Tibial nerve (tissue), 4 donors: ENCODE data around the gene PRM2. TPM values are rescaled to one million over a fixed set of nuclear protein-coding genes. Genes with fewer than 3 reads are reported as not detected.

ENCODE experiments used
- DNase-seq, 2 donors: peaks; one replicate each; pipeline ENCODE4 v3.0.0-alpha.2; 2019; ENCODE audit warnings: low spot score in 2 of 2
- H3K27ac ChIP-seq, 4 donors: fragments of 200-600 bp; sonication (generic) in 3 of 4; one replicate each; pipeline ENCODE4 v1.5.1; 2017 to 2019; ENCODE audit warnings: mild to moderate bottlenecking in 1 of 4
- H3K27me3 ChIP-seq, 2 donors: fragments of 200-600 bp; sonication (generic) in 1 of 2; one replicate each; pipeline versions ENCODE4 v1.5.1 to v1.6.0; 2017 to 2019
- H3K36me3 ChIP-seq, 3 donors: fragments of 200-600 bp; sonication (generic); one replicate each; pipeline ENCODE4 v1.5.1; 2018 to 2019
- H3K4me1 ChIP-seq, 4 donors: fragments of 200-600 bp; sonication (generic) in 3 of 4; one replicate each; pipeline ENCODE4 v1.5.1; 2017 to 2019
- H3K4me3 ChIP-seq, 4 donors: fragments of 200-600 bp; sonication (generic) in 3 of 4; one replicate each; pipeline ENCODE4 v1.5.1; 2017 to 2019; ENCODE audit warnings: mild to moderate bottlenecking in 1 of 4, moderate library complexity in 1 of 4
- H3K9me3 ChIP-seq, 4 donors: fragments of 200-600 bp; sonication (generic) in 3 of 4; one replicate each; pipeline ENCODE4 v1.5.1; 2017 to 2019
- EP300 ChIP-seq, 2 donors: sonication (generic); formaldehyde crosslinking; IDR thresholded peaks; one replicate each; pipeline ENCODE4 v1.6.1; 2017; ENCODE audit warnings: antibody characterized with exemption in 2 of 2, mild to moderate bottlenecking in 1 of 2
- POLR2A ChIP-seq, 2 donors: fragments of 450-650 bp; IDR thresholded peaks; one replicate each; pipeline ENCODE4 v1.6.1; 2017; ENCODE audit warnings: antibody characterized with exemption in 2 of 2, mild to moderate bottlenecking in 2 of 2, moderate library complexity in 2 of 2
- WGBS, 2 donors: methylation state at CpG; one replicate each; pipeline ENCODE4 v1.1.5; 2018; 5-methylcytosine and 5-hydroxymethylcytosine counted together
- total RNA-seq, 4 donors: library from RNA; depleted of rRNA; stranded (reverse); fragments of >200 nt; gene quantifications; one replicate each; pipeline ENCODE4 v1.1.0, GENCODE V29; 2016
- TF ChIP-seq, protein P1 (sequence below), 5 experiments: fragments of 200-600 bp in 3 of 5; fragments of 450-650 bp in 2 of 5; sonication (generic) in 3 of 5; IDR thresholded peaks; one replicate each; pipeline ENCODE4 v1.5.1; 2016 to 2019; ENCODE audit warnings: antibody characterized with exemption in 5 of 5, mild to moderate bottlenecking in 3 of 5, moderate library complexity in 2 of 5

The PRM2 gene
- total RNA-seq, 4 donors from 2014 or later = not detected

DNA sequence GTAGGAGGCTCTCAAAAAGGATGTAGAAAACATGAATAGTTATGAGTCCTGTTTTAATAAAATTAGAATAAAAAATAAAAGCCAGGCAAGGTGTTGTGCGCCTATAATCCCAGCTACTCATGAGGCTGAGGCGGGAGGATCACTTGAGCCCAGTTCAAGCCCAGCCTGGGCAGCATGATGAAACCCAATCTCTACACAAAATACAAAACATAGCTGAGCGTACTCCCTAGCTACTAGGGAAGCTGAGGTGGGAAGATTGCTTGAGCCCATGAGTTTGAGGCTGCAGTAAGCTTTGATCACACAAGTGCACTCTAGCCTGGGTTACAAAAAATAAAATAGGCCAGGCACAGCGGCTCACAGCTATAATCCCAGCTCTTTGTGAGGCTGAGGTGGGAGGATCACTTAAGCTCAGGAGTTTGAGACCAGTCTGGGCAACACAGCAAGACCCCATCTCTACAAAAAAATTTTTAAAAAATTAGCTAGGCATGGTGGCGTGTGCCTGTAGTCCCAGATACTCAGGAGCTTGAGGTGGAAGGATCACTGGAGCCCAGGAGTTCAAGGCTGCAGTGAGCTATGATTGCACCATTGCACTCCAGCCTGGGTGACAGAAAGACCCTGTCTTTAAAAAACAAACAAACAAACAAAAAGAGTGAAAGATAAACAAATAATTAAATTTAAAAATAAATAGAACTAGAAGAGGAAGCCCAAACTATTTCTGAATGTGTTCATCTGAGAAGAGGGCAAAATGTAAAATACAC, 22.0 kb upstream of the PRM2 start:
- 83 to 95% methylated on average over 5 of the region's 5 CpGs for WGBS, 2 donors

GRCh38 chr16:11297492-11298142, 21.3 kb upstream of the PRM2 start:
- Histone ChIP-seq H3K4me1 (peaks cover 0 to 14% (median 12%) of the 10 kb centered on the region in 4 donors), H3K27me3 (no peaks in the 10 kb centered on the region), H3K9me3 (no peaks in the 10 kb centered on the region), H3K36me3 (no peaks in the 10 kb centered on the region), H3K27ac (peak overlapping the region in 2 of 4 donors; percentile 5 to 64), H3K4me3 (peak overlapping the region in 2 of 4 donors; percentile 9 to 31)
- WGBS, 2 donors = 16 to 17% methylated on average over 16 to 18 of the region's 19 CpGs
- TF ChIP-seq POLR2A (IDR thresholded peaks at IDR 0.05) = no peak
- TF ChIP-seq, protein P1, sequence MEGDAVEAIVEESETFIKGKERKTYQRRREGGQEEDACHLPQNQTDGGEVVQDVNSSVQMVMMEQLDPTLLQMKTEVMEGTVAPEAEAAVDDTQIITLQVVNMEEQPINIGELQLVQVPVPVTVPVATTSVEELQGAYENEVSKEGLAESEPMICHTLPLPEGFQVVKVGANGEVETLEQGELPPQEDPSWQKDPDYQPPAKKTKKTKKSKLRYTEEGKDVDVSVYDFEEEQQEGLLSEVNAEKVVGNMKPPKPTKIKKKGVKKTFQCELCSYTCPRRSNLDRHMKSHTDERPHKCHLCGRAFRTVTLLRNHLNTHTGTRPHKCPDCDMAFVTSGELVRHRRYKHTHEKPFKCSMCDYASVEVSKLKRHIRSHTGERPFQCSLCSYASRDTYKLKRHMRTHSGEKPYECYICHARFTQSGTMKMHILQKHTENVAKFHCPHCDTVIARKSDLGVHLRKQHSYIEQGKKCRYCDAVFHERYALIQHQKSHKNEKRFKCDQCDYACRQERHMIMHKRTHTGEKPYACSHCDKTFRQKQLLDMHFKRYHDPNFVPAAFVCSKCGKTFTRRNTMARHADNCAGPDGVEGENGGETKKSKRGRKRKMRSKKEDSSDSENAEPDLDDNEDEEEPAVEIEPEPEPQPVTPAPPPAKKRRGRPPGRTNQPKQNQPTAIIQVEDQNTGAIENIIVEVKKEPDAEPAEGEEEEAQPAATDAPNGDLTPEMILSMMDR (IDR thresholded peaks at IDR 0.05) = peak in 2 of 5 experiments; percentile 14 to 42
- TF ChIP-seq EP300 (IDR thresholded peaks at IDR 0.05) = peak in 1 of 2 donors; percentile 68
- DNase-seq = peak; percentile 16 to 27

More for the DNA sequence above, 22.0 kb upstream of the PRM2 start:
- H3K4me3 ChIP-seq = no peak overlapping the region
- H3K4me1 ChIP-seq = peaks cover 0 to 14% (median 12%) of the 10 kb centered on the region in 4 donors
- no peaks in the 10 kb centered on the region for H3K36me3 ChIP-seq
- peak overlapping the region in 2 of 4 donors; percentile 6 to 64 for H3K27ac ChIP-seq
- TF ChIP-seq EP300 (IDR thresholded peaks at IDR 0.05) (no peak), POLR2A (IDR thresholded peaks at IDR 0.05) (no peak)
- TF ChIP-seq, protein P1 (IDR thresholded peaks at IDR 0.05) = no peak
- H3K9me3 ChIP-seq = no peaks in the 10 kb centered on the region
- DNase-seq = no peak
- no peaks in the 10 kb centered on the region for H3K27me3 ChIP-seq

DNA sequence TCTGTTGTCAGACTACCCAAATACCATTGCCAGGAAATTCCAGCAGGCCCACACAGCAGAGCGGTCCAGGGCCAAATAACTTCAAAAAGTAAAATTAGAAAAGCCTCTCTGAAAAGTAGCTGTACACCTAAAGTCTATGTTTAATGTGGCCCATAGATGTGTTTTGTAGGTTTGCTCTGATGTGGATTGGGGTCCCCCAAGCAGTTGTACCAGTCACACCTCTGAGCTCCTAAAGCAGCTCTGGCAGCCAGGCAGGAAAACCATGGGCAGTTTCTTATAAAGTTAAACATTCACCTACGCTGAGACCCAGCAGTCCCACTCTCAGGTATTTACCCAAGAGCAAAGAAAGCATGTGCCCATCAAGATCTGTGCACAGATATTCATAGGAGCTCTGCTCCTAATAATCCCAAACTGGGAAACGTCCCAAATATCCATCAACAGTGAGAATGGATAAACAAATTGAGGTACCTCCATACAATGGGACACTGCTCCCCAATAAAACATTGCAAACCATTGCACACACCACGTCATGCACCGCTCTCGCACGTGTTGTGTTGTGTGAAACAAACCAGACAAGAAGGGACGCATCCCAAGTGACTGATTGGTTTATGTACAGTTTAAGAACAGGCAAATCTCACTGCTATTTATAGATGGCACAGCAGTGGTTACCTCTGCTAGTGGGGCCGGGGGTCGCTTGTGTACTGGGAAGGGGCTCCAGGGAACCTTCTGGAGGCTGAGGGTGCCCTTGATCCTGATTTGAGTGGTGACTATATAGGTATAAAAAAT, 20.6 kb upstream of the PRM2 start:
- no peaks in the 10 kb centered on the region for H3K9me3 ChIP-seq
- DNase-seq = no peak
- H3K27me3 ChIP-seq = no peaks in the 10 kb centered on the region
- no peak for TF ChIP-seq EP300 (IDR thresholded peaks at IDR 0.05)
- H3K4me3 ChIP-seq = peak overlapping the region in 2 of 4 donors; percentile 9 to 31
- peak overlapping the region in 2 of 4 donors; percentile 5 to 64 for H3K27ac ChIP-seq
- H3K4me1 ChIP-seq = peaks cover 0 to 14% (median 12%) of the 10 kb centered on the region in 4 donors
- H3K36me3 ChIP-seq = no peaks in the 10 kb centered on the region
- WGBS, 2 donors = 60 to 70% methylated on average over 9 to 10 of the region's 10 CpGs

DNA sequence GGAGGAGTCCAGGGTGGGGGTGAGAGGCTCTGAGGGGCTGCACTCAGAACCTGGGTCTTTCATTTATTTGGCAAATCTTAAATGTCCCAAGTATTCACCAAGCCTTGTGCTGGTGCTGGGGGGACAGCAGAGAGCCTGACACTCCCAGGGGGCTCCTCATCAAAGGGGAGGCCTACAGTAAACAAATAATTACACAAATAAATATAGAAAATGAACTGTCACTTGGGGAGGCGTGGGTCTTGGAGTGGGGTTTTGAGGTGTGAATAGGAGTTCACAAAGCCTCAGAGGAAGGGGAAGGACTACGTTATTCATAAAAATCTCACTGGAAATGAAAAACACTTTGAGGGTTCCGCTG, 20.0 kb upstream of the PRM2 start:
- Histone ChIP-seq H3K27ac (no peak overlapping the region), H3K4me1 (peaks cover 0 to 14% (median 12%) of the 10 kb centered on the region in 4 donors), H3K4me3 (no peak overlapping the region), H3K27me3 (no peaks in the 10 kb centered on the region), H3K9me3 (no peaks in the 10 kb centered on the region), H3K36me3 (no peaks in the 10 kb centered on the region)
- 71 to 87% methylated on average over 3 of the region's 3 CpGs for WGBS, 2 donors
- no peak for TF ChIP-seq POLR2A (IDR thresholded peaks at IDR 0.05)
- no peak for DNase-seq

GRCh38 chr16:11295672-11296071, 19.4 kb upstream of the PRM2 start:
- no peak overlapping the region for H3K27ac ChIP-seq
- H3K27me3 ChIP-seq = no peaks in the 10 kb centered on the region
- TF ChIP-seq, protein P1 (IDR thresholded peaks at IDR 0.05) = no peak
- TF ChIP-seq POLR2A (IDR thresholded peaks at IDR 0.05) (no peak), EP300 (IDR thresholded peaks at IDR 0.05) (no peak)
- no peak for DNase-seq
- H3K9me3 ChIP-seq = no peaks in the 10 kb centered on the region
- no peak overlapping the region for H3K4me3 ChIP-seq
- WGBS, 2 donors = 92 to 93% methylated on average over 4 of the region's 4 CpGs
- no peaks in the 10 kb centered on the region for H3K36me3 ChIP-seq
- H3K4me1 ChIP-seq = peaks cover 0 to 14% (median 12%) of the 10 kb centered on the region in 4 donors
